ENCODE measurements around the gene CEP112. TPM values are rescaled to one million over a fixed set of nuclear protein-coding genes. Genes with fewer than 3 reads are reported as not detected.

Gene CEP112
- total and polyA plus RNA-seq, 2 of the 13 experiments (the other 11 are each of a cell fraction or from before 2014, with no cell fraction given) = 1.2 to 3.4 TPM

- ATAC-seq = no peak
- TF ChIP-seq SAFB2 (CRISPR knock-in tag; IDR thresholded peaks at IDR 0.05; ENCODE audit: borderline replicate concordance, low read depth) (no peak), ZNF3 (CRISPR knock-in tag; IDR thresholded peaks at IDR 0.05) (no peak), ZBTB3 (CRISPR knock-in tag; IDR thresholded peaks at IDR 0.05; ENCODE audit: borderline replicate concordance, low read depth) (no peak), ZBTB20 (CRISPR knock-in tag; IDR thresholded peaks at IDR 0.05; ENCODE audit: borderline replicate concordance, low read depth) (no peak)
- TF ChIP-seq, protein P1, sequence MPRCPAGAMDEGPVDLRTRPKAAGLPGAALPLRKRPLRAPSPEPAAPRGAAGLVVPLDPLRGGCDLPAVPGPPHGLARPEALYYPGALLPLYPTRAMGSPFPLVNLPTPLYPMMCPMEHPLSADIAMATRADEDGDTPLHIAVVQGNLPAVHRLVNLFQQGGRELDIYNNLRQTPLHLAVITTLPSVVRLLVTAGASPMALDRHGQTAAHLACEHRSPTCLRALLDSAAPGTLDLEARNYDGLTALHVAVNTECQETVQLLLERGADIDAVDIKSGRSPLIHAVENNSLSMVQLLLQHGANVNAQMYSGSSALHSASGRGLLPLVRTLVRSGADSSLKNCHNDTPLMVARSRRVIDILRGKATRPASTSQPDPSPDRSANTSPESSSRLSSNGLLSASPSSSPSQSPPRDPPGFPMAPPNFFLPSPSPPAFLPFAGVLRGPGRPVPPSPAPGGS (CRISPR knock-in tag; IDR thresholded peaks at IDR 0.05) = no peak
- TF ChIP-seq, protein P2, sequence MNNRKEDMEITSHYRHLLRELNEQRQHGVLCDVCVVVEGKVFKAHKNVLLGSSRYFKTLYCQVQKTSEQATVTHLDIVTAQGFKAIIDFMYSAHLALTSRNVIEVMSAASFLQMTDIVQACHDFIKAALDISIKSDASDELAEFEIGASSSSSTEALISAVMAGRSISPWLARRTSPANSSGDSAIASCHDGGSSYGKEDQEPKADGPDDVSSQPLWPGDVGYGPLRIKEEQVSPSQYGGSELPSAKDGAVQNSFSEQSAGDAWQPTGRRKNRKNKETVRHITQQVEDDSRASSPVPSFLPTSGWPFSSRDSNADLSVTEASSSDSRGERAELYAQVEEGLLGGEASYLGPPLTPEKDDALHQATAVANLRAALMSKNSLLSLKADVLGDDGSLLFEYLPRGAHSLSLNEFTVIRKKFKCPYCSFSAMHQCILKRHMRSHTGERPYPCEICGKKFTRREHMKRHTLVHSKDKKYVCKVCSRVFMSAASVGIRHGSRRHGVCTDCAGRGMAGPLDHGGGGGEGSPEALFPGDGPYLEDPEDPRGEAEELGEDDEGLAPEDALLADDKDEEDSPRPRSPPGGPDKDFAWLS (CRISPR knock-in tag; IDR thresholded peaks at IDR 0.05; ENCODE audit: borderline replicate concordance) = no peak
- TF ChIP-seq, protein P3, sequence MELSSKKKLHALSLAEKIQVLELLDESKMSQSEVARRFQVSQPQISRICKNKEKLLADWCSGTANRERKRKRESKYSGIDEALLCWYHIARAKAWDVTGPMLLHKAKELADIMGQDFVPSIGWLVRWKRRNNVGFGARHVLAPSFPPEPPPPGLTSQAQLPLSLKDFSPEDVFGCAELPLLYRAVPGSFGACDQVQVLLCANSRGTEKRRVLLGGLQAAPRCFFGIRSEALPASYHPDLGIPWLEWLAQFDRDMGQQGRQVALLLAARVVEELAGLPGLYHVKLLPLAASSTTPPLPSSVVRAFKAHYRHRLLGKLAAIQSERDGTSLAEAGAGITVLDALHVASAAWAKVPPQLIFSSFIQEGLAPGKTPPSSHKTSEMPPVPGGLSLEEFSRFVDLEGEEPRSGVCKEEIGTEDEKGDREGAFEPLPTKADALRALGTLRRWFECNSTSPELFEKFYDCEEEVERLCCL (CRISPR knock-in tag; IDR thresholded peaks at IDR 0.05; ENCODE audit: borderline replicate concordance) = no peak
- FAIRE-seq = no peak
- CTCF ChIA-PET (ENCODE audit: low intra/inter-chr PET ratio, low total read pairs) = no interaction called here
- no peak overlapping the region for H3K4me2 ChIP-seq (ENCODE audit: low read depth, low read length)
- in situ Hi-C loops (cut with HindIII; ENCODE audit: extremely low pct_ligation_motif_present, low pct_unique_long_range_greater_than_20kb) (no loop called here), intact Hi-C loops (cut with micrococcal nuclease; ENCODE audit: unreplicated experiment) (no loop called here)
- peaks cover 13% of the 10 kb centered on the region; the same call in 1 of the 2 replicates for H3K4me1 ChIP-seq (ENCODE audit: insufficient read depth, low read length)
- no peak overlapping the region for H2AFZ ChIP-seq (ENCODE audit: low read length)
- DNase-seq (ENCODE audit: low spot score) = no peak
- no peak overlapping the region for H3K9ac ChIP-seq (ENCODE audit: insufficient read depth, low read depth, low read length)
- H3K36me3 ChIP-seq (replicated peaks in 1 of 2; ENCODE audit: control insufficient read depth in 1 of 2, insufficient read depth in 2 of 2, low read length in 2 of 2) = no peaks in the 10 kb centered on the region
- POLR2A ChIA-PET = no interaction called here
- H3K27ac ChIP-seq (ENCODE audit: extremely low read length, insufficient read depth, low read length) = no peak overlapping the region
- no peaks in the 10 kb centered on the region for H3K27me3 ChIP-seq (ENCODE audit: control insufficient read depth in 1 of 2, insufficient read depth in 2 of 2, low read length in 2 of 2)
- H4K20me1 ChIP-seq (ENCODE audit: insufficient read depth, low read length) = no peaks in the 10 kb centered on the region
- 90% methylated on average over 1 of the region's 1 CpG for WGBS (ENCODE audit: low lambda C conversion rate)
- BruUV-seq (replicated peaks) = no TSS peak
- 0 out of 2 replicates have a peak, but pooled peaks cover 4% of the 10 kb centered on the region for H3K9me3 ChIP-seq (ENCODE audit: low read length)
- no peaks in the 10 kb centered on the region for H3K79me2 ChIP-seq (ENCODE audit: insufficient read depth, low read length)
- H3K4me3 ChIP-seq (replicated peaks in 1 of 3; ENCODE audit: insufficient read depth in 1 of 3, low read depth in 2 of 3, low read length in 3 of 3) = no peak overlapping the region
Observed at GRCh38 chr17:66089764-66090163, 102.2 kb downstream of the CEP112 start.

All from HepG2 (cell line).